Fibroblast of skin of scalp (primary cell): Measurements from ENCODE around the gene LSM10.

Source experiments
- DNase-seq: peaks from one replicate; pipeline ENCODE4 v3.0.0-alpha.2; 2013

Gene LSM10

GRCh38 chr1:36382669-36383068 lies 15.0 kb downstream of the LSM10 start:
- DNase-seq, result no peak

GRCh38 chr1:36382231-36382630 lies 15.5 kb downstream of the LSM10 start:
- no peak for DNase-seq

GRCh38 chr1:36381405-36381804 lies 16.3 kb downstream of the LSM10 start:
- no peak for DNase-seq

- DNase-seq, result no peak
Observed at GRCh38 chr1:36380782-36381181, 16.9 kb downstream of the LSM10 start.

- DNase-seq, result no peak
Observed at GRCh38 chr1:36380143-36380619, 17.5 kb downstream of the LSM10 start.

- DNase-seq, result no peak
Observed at GRCh38 chr1:36377791-36378492, 19.8 kb downstream of the LSM10 start.

GRCh38 chr1:36372617-36373016 lies 25.1 kb downstream of the LSM10 start:
- DNase-seq, result no peak

- DNase-seq, result peak; percentile 70
Observed at GRCh38 chr1:36369061-36369861, 28.4 kb downstream of the LSM10 start.

GRCh38 chr1:36367798-36368197 lies 29.9 kb downstream of the LSM10 start:
- DNase-seq, result no peak

GRCh38 chr1:36367066-36367465 lies 30.6 kb downstream of the LSM10 start:
- no peak for DNase-seq

- peak; percentile 86 for DNase-seq
Observed at GRCh38 chr1:36366091-36366661, 31.5 kb downstream of the LSM10 start.

GRCh38 chr1:36365381-36365780 lies 32.3 kb downstream of the LSM10 start:
- peak; percentile 73 for DNase-seq

- DNase-seq, result no peak
Observed at GRCh38 chr1:36359911-36360550, 37.7 kb downstream of the LSM10 start.

- DNase-seq, result no peak
Observed at GRCh38 chr1:36359383-36359782, 38.3 kb downstream of the LSM10 start.

- DNase-seq, result no peak
Observed at GRCh38 chr1:36358514-36359084, 39.1 kb downstream of the LSM10 start.

GRCh38 chr1:36355811-36356210 lies 41.9 kb downstream of the LSM10 start:
- DNase-seq, result no peak

- DNase-seq, result no peak
Observed at GRCh38 chr1:36354486-36354885, 43.2 kb downstream of the LSM10 start.

- peak; percentile 41 for DNase-seq
Observed at GRCh38 chr1:36352910-36353878, 44.5 kb downstream of the LSM10 start.

GRCh38 chr1:36352125-36352909 lies 45.4 kb downstream of the LSM10 start:
- DNase-seq, result peak; percentile 82

GRCh38 chr1:36351227-36351977 lies 46.3 kb downstream of the LSM10 start:
- peak; percentile 93 for DNase-seq
